AG09319 (cell line): ENCODE data around the gene SCRG1.

ENCODE experiments used
- DNase-seq: peaks from one replicate; pipeline ENCODE4 v3.0.0-alpha.2; 2010; ENCODE audit warnings: low read depth; ENCODE audit errors: extremely low read depth
- CTCF ChIP-seq: IDR thresholded peaks from 2 replicates; pipeline ENCODE4 v1.5.1; 2011; ENCODE audit warnings: low read depth, mild to moderate bottlenecking, inconsistent platforms, low read length, moderate library complexity

The SCRG1 gene

DNA sequence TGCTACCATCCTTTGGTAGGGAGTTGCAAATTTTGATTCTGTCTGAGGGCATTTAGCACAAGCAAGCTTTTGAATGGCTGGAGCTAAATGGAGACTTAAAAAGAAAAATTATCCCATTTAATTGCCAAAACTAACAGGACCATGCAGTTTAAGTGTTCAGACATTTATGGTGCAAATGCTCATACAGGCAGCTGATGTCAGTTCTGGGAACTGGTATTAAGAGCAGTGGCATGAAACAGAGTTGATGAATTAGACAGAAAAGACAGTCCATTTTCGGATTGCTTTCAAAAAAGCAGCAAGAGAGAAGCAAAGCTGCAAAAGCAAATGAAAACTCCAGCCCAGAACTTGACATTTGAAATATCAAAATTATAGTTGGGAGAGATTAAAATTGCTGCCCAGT is 1.3 kb downstream of the SCRG1 start:
- no peak for TF ChIP-seq CTCF

GRCh38 chr4:173391701-173392100 is 7.2 kb downstream of the SCRG1 start:
- no peak for TF ChIP-seq CTCF
- DNase-seq: no peak

More for the DNA sequence above, 1.3 kb downstream of the SCRG1 start:
- DNase-seq: no peak

GRCh38 chr4:173386751-173387150 is 12.2 kb downstream of the SCRG1 start:
- TF ChIP-seq CTCF: no peak
- DNase-seq: no peak

DNA sequence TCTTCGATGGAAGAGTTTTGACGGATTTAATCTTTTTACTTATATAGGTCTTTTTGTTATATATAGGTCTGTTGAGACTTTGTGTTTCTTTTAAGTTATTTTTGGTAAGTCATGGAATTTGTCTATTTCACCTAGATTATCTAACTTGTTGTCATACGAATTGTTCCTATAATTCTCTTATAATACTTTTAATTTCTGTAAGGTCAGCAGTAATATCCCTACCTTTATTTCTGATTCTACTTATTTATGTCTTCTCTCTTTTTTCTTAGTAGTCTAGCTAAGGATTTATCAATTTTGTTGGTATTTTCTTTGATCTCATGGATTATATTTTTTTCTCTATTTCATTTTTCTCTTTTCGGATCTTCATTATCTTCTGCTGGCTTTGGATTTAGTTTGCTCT is 16.6 kb downstream of the SCRG1 start:
- DNase-seq: no peak
- TF ChIP-seq CTCF: no peak

- no peak for DNase-seq
- TF ChIP-seq CTCF: no peak
Measured at GRCh38 chr4:173381610-173382009, 17.3 kb downstream of the SCRG1 start.

DNA sequence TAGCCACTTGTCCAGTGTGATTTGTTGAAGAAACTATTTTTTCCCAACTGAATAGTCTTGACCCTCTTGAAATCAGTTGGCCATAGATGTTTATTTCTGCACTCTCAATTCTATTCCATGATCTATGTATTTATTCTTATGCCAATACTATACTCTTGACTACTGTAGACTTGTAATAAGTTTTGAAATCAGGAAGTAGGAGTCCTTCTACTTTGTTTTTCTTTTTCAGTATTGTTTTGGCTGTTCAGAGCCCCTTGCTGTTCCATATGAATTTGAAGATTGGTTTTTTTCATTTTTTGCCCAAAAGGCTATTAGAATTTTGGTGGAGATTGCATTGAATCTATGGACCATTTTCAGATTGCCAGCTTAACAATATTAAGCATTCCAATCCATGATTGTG is 17.9 kb downstream of the SCRG1 start:
- no peak for DNase-seq
- TF ChIP-seq CTCF: no peak

GRCh38 chr4:173379929-173380328 is 19.0 kb downstream of the SCRG1 start:
- no peak for DNase-seq
- no peak for TF ChIP-seq CTCF
